ENCODE results near the gene B9D2.

GRCh38 chr19:41402010-41402409, 38.1 kb upstream of the B9D2 start:
- TF ChIP-seq CTCF (conservative IDR thresholded peaks at IDR 0.05) = no peak
- TF ChIP-seq EZH2 (IDR thresholded peaks at IDR 0.05; ENCODE audit: low read depth) = no peak
